Measurements from ENCODE around the gene CBFA2T3. TPM values are rescaled to one million over a fixed set of nuclear protein-coding genes. Genes with fewer than 3 reads are reported as not detected.

Gene CBFA2T3
- total RNA-seq, 4 donors from 2014 or later = 3.5 to 35.5 (median 6.8) TPM

- Histone ChIP-seq H3K9me3 (no peaks in the 10 kb centered on the region), H3K4me3 (peak overlapping the region in 2 of 4 donors; percentile 23 to 28), H3K27ac (no peak overlapping the region), H3K36me3 (peaks cover 0 to 16% (median 0%) of the 10 kb centered on the region in 3 donors), H3K4me1 (peaks cover 0 to 18% (median 2%) of the 10 kb centered on the region in 4 donors), H3K27me3 (no peaks in the 10 kb centered on the region)
- peak in 1 of 3 donors; percentile 60 for DNase-seq
- TF ChIP-seq POLR2A (IDR thresholded peaks at IDR 0.05) = no peak
- TF ChIP-seq CTCF (IDR thresholded peaks at IDR 0.05) = no peak
Measured at GRCh38 chr16:88880226-88881006, 96.6 kb downstream of the CBFA2T3 start.

DNA sequence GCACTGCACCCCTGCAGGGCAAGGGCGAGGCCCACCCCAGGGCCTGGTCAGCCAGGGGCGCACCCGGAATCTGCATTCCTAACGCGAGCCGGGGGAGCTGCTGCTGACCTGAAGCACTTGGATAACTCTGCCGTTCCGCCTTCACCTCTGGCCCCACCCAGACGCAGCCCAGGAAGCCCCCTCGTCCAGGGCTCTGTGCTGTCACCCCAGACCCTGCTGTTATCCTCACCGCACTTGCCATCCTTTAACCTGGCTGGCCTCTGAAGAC lies 97.3 kb downstream of the CBFA2T3 start:
- Histone ChIP-seq H3K36me3 (peaks cover 0 to 9% (median 0%) of the 10 kb centered on the region in 3 donors), H3K27ac (no peak overlapping the region), H3K4me3 (no peak overlapping the region), H3K27me3 (no peaks in the 10 kb centered on the region), H3K9me3 (no peaks in the 10 kb centered on the region), H3K4me1 (peaks cover 0 to 18% (median 2%) of the 10 kb centered on the region in 4 donors)
- no peak for DNase-seq
- no peak for TF ChIP-seq POLR2A (IDR thresholded peaks at IDR 0.05)
- no peak for TF ChIP-seq CTCF (IDR thresholded peaks at IDR 0.05)

GRCh38 chr16:88878967-88879787 lies 97.8 kb downstream of the CBFA2T3 start:
- no peak overlapping the region for H3K27ac ChIP-seq
- TF ChIP-seq CTCF (IDR thresholded peaks at IDR 0.05) (no peak), POLR2A (IDR thresholded peaks at IDR 0.05) (no peak)

DNA sequence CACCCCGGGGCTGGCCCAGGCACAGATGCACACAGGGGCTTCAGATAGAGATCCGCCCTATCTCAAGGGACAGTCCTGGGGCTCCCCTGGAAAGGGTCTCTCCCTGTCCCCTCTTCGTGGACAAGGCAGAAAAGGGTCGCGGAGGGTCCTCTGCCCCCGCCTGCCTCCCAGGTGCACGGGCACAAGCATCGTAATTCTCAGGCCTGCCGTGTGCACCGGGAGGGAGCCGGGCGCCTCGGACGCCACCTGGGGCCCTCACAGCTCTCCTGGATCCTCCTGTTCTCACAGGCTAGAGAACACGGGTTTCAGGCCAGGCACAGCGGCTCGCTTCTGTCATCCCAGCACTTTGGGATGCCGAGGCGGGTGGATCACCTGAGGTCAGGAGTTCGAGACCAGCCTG lies 98.7 kb downstream of the CBFA2T3 start:
- H3K27ac ChIP-seq = no peak overlapping the region
- DNase-seq = no peak
- peaks cover 0 to 18% (median 2%) of the 10 kb centered on the region in 4 donors for H3K4me1 ChIP-seq
- no peak overlapping the region for H3K4me3 ChIP-seq
- TF ChIP-seq CTCF (IDR thresholded peaks at IDR 0.05) = no peak
- TF ChIP-seq POLR2A (IDR thresholded peaks at IDR 0.05) = no peak
- H3K9me3 ChIP-seq = no peaks in the 10 kb centered on the region
- peaks cover 0 to 4% (median 0%) of the 10 kb centered on the region in 3 donors for H3K36me3 ChIP-seq
- no peaks in the 10 kb centered on the region for H3K27me3 ChIP-seq

More at GRCh38 chr16:88878967-88879787, 97.8 kb downstream of the CBFA2T3 start:
- Histone ChIP-seq H3K4me1 (peaks cover 0 to 18% (median 2%) of the 10 kb centered on the region in 4 donors), H3K4me3 (no peak overlapping the region), H3K9me3 (no peaks in the 10 kb centered on the region), H3K27me3 (no peaks in the 10 kb centered on the region), H3K36me3 (peaks cover 0 to 4% (median 0%) of the 10 kb centered on the region in 3 donors)
- DNase-seq = no peak

- H3K4me3 ChIP-seq = no peak overlapping the region
- H3K27ac ChIP-seq = no peak overlapping the region
- no peak for TF ChIP-seq CTCF (IDR thresholded peaks at IDR 0.05)
- no peaks in the 10 kb centered on the region for H3K9me3 ChIP-seq
- no peaks in the 10 kb centered on the region for H3K27me3 ChIP-seq
- peaks cover 0 to 4% (median 0%) of the 10 kb centered on the region in 3 donors for H3K36me3 ChIP-seq
- peaks cover 0 to 18% (median 2%) of the 10 kb centered on the region in 4 donors for H3K4me1 ChIP-seq
- no peak for DNase-seq
Measured at GRCh38 chr16:88877564-88878289, 99.3 kb downstream of the CBFA2T3 start.
